IMR-90 (cell line): ENCODE results near the gene HORMAD2.

Experiments
- BHLHE40 ChIP-seq: fragments of 150-350 bp; IDR thresholded peaks from 2 replicates; pipeline ENCODE4 v1.6.1; 2016; ENCODE audit warnings: mild to moderate bottlenecking, low read depth, low read length
- CEBPB ChIP-seq: IDR thresholded peaks from 2 replicates; pipeline ENCODE4 v1.6.1; 2012; ENCODE audit warnings: low read depth, low read length, improper control_type of control experiment
- CHD1 ChIP-seq: IDR thresholded peaks from 2 replicates; pipeline ENCODE4 v1.6.1; 2012; ENCODE audit warnings: low read depth, low read length, improper control_type of control experiment
- MAFK ChIP-seq: IDR thresholded peaks from 2 replicates; pipeline ENCODE4 v1.6.1; 2012; ENCODE audit warnings: low read depth, low read length, improper control_type of control experiment
- MAZ ChIP-seq: IDR thresholded peaks from 2 replicates; pipeline ENCODE4 v1.6.1; 2012; ENCODE audit warnings: low read depth, mild to moderate bottlenecking, low read length, improper control_type of control experiment, moderate library complexity, borderline replicate concordance
- MXI1 ChIP-seq: IDR thresholded peaks from 2 replicates; pipeline ENCODE4 v1.6.1; 2012; ENCODE audit warnings: low read depth, mild to moderate bottlenecking, low read length, moderate library complexity, borderline replicate concordance
- POLR2A ChIP-seq: IDR thresholded peaks from 2 replicates; pipeline ENCODE4 v1.6.1; 2012; ENCODE audit warnings: mild to moderate bottlenecking, low read depth, low read length
- RAD21 ChIP-seq: IDR thresholded peaks from 2 replicates; pipeline ENCODE4 v1.6.1; 2012; ENCODE audit warnings: low read length, improper control_type of control experiment
- RCOR1 ChIP-seq: IDR thresholded peaks from 2 replicates; pipeline ENCODE4 v1.6.1; 2012; ENCODE audit warnings: mild to moderate bottlenecking, low read length, improper control_type of control experiment; ENCODE audit not compliant: insufficient replicate concordance
- RFX5 ChIP-seq: IDR thresholded peaks from 2 replicates; pipeline ENCODE4 v1.8.0; 2012; ENCODE audit warnings: low read depth, mild to moderate bottlenecking, low read length, moderate library complexity
- SMC3 ChIP-seq: fragments of 150-350 bp; IDR thresholded peaks from 2 replicates; pipeline ENCODE4 v1.6.1; 2016; ENCODE audit warnings: low read depth, mild to moderate bottlenecking, antibody characterized with exemption, low read length, moderate library complexity
- TF ChIP-seq, protein P1 (sequence below): conservative IDR thresholded peaks from 2 replicates; pipeline ENCODE4 v1.5.1; 2012; ENCODE audit warnings: mild to moderate bottlenecking, low read depth, low read length, improper control_type of control experiment
- TF ChIP-seq, protein P2 (sequence below): fragments of 150-350 bp; IDR thresholded peaks from 2 replicates; pipeline ENCODE4 v1.6.1; 2016; ENCODE audit warnings: low read depth, mild to moderate bottlenecking, low read length, moderate library complexity, borderline replicate concordance
- TF ChIP-seq, protein P3 (sequence below): fragments of 150-350 bp; IDR thresholded peaks from 2 replicates; pipeline ENCODE4 v1.6.1; 2017; ENCODE audit warnings: mild to moderate bottlenecking, antibody characterized with exemption, low read length, low read depth

DNA sequence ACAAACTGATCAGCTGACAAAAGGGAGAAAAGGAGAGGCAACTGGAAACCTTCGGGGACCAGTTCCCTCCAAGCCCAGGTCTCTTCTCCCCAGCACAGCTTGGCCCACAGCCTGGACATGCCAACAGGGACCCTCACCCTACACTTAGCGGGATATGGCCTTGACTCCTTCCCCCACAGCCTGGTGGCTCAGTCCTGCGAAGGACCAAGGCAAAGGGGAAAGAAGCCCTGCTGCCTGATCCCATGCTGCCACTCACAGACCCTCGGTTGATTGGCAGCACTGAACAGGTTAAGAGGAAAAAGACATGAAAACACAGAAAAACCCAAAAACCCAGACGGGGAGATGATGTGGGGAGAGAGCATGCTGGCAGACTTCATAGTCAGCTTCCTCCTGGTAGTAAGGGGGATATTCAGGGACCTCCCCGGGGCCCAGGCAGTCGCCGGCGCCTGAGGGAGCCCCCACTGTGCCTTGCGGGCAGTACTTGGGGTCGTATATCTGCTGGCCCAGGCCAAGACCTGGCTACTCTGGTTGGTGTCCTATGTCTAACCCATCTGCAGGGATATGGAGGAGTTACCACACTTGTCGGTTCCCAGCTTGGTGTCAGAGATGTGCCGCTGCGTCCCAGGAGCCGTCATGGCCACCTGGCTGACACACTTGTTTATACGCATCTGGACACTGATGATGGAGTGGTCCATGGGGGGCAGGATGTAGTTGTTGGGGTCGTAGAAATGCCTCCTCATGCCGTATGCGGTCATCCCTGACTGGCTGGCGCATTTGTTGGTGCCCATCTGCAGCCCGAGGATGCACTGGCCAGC lies 34.2 kb upstream of the HORMAD2 start:
- TF ChIP-seq BHLHE40 (no peak), SMC3 (no peak), RAD21 (no peak), POLR2A (no peak), CEBPB (no peak), RCOR1 (no peak), MAFK (no peak), MAZ (no peak), RFX5 (no peak), MXI1 (no peak), CHD1 (no peak)
- TF ChIP-seq, protein P1, sequence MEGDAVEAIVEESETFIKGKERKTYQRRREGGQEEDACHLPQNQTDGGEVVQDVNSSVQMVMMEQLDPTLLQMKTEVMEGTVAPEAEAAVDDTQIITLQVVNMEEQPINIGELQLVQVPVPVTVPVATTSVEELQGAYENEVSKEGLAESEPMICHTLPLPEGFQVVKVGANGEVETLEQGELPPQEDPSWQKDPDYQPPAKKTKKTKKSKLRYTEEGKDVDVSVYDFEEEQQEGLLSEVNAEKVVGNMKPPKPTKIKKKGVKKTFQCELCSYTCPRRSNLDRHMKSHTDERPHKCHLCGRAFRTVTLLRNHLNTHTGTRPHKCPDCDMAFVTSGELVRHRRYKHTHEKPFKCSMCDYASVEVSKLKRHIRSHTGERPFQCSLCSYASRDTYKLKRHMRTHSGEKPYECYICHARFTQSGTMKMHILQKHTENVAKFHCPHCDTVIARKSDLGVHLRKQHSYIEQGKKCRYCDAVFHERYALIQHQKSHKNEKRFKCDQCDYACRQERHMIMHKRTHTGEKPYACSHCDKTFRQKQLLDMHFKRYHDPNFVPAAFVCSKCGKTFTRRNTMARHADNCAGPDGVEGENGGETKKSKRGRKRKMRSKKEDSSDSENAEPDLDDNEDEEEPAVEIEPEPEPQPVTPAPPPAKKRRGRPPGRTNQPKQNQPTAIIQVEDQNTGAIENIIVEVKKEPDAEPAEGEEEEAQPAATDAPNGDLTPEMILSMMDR, result no peak
- TF ChIP-seq, protein P2, sequence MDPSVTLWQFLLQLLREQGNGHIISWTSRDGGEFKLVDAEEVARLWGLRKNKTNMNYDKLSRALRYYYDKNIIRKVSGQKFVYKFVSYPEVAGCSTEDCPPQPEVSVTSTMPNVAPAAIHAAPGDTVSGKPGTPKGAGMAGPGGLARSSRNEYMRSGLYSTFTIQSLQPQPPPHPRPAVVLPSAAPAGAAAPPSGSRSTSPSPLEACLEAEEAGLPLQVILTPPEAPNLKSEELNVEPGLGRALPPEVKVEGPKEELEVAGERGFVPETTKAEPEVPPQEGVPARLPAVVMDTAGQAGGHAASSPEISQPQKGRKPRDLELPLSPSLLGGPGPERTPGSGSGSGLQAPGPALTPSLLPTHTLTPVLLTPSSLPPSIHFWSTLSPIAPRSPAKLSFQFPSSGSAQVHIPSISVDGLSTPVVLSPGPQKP, result no peak
- TF ChIP-seq, protein P3, sequence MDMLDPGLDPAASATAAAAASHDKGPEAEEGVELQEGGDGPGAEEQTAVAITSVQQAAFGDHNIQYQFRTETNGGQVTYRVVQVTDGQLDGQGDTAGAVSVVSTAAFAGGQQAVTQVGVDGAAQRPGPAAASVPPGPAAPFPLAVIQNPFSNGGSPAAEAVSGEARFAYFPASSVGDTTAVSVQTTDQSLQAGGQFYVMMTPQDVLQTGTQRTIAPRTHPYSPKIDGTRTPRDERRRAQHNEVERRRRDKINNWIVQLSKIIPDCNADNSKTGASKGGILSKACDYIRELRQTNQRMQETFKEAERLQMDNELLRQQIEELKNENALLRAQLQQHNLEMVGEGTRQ, result no peak
